SU-DHL-6 (cell line): ENCODE data around the gene CDC20B.

ENCODE experiments used
- CTCF ChIP-seq: fragments of 200-600 bp; sonication (generic); IDR thresholded peaks from one replicate; pipeline ENCODE4 v1.5.1; 2017; ENCODE audit warnings: antibody characterized with exemption, mild to moderate bottlenecking, low read length, moderate library complexity; ENCODE audit not compliant: insufficient read depth, poor library complexity, severe bottlenecking
- EZH2phosphoT487 ChIP-seq: fragments of 200-600 bp; sonication (generic), shearing (Covaris generic); conservative IDR thresholded peaks from 2 replicates; pipeline ENCODE4 v1.6.1; 2018; ENCODE audit warnings: mild to moderate bottlenecking, antibody characterized with exemption, low read length, moderate library complexity, mixed read lengths

GRCh38 chr5:55102348-55102747 lies 70.6 kb downstream of the CDC20B start, which contains the start of gene GZMA:
- TF ChIP-seq CTCF, result no peak
- no peak for TF ChIP-seq EZH2phosphoT487
